Measurements from ENCODE around the gene KIR3DL1. TPM values are rescaled to one million over a fixed set of nuclear protein-coding genes. Genes with fewer than 3 reads are reported as not detected.
"Not testable (repeated sequence)": the region's sequence is repeated elsewhere in the genome, so short reads cannot be mapped to it uniquely, and the experiment has no call there.

The KIR3DL1 gene
- not detected in 2 replicates for polyA plus RNA-seq (2012; rRNA removed)
- not detected in 2 replicates for polyA plus RNA-seq (2012; cell fraction: cytosol; rRNA removed)
- polyA plus RNA-seq (2012; cell fraction: nucleus; rRNA removed) = not detected in 2 replicates

- H3K9me2 ChIP-seq; H3K9ac ChIP-seq; H3K27me3 ChIP-seq (ENCODE audit: insufficient read depth); H3K9me3 ChIP-seq; H3K27ac ChIP-seq (ENCODE audit: low read depth in 2 of 2, low read length in 1 of 2); H3F3A ChIP-seq (replicated peaks; ENCODE audit: insufficient read depth); H2AFZ ChIP-seq (ENCODE audit: low read depth); H3K79me2 ChIP-seq (ENCODE audit: insufficient read depth); CTCF ChIA-PET; POLR2A ChIA-PET; H3K36me3 ChIP-seq (replicated peaks in 1 of 2; ENCODE audit: control insufficient read depth in 1 of 2, insufficient read depth in 2 of 2, low read length in 1 of 2); H3K4me1 ChIP-seq (ENCODE audit: control insufficient read depth in 1 of 2, insufficient read depth in 2 of 2, low read depth in 1 of 2, low read length in 1 of 2); H3K4me2 ChIP-seq; DNase-seq; H4K20me1 ChIP-seq (ENCODE audit: insufficient read depth); H3K4me3 ChIP-seq (ENCODE audit: low read depth in 2 of 2, low read length in 1 of 2): not testable (repeated sequence)
- WGBS (ENCODE audit: low lambda C conversion rate) = 18% methylated on average over 12 of the region's 17 CpGs
Observed at GRCh38 chr19:54816251-54816650, at the start of gene KIR3DL1. Gene KIR3DL1 (plus strand): TSS chr19:54816468.

- H4K20me1 ChIP-seq (ENCODE audit: insufficient read depth); DNase-seq; H3K9ac ChIP-seq; H3K4me1 ChIP-seq (ENCODE audit: control insufficient read depth in 1 of 2, insufficient read depth in 2 of 2, low read depth in 1 of 2, low read length in 1 of 2); H3K79me2 ChIP-seq (ENCODE audit: insufficient read depth); H3K36me3 ChIP-seq (replicated peaks in 1 of 2; ENCODE audit: control insufficient read depth in 1 of 2, insufficient read depth in 2 of 2, low read length in 1 of 2); H3K9me2 ChIP-seq; H2AFZ ChIP-seq (ENCODE audit: low read depth); H3K27ac ChIP-seq (ENCODE audit: low read depth in 2 of 2, low read length in 1 of 2); CTCF ChIA-PET; H3K4me2 ChIP-seq; POLR2A ChIA-PET; H3K4me3 ChIP-seq (ENCODE audit: low read depth in 2 of 2, low read length in 1 of 2); H3F3A ChIP-seq (replicated peaks; ENCODE audit: insufficient read depth); H3K9me3 ChIP-seq; H3K27me3 ChIP-seq (ENCODE audit: insufficient read depth): not testable (repeated sequence)
- 48% methylated on average over 14 of the region's 15 CpGs for WGBS (ENCODE audit: low lambda C conversion rate)
Observed at GRCh38 chr19:54769646-54770045, 46.6 kb upstream of the KIR3DL1 start, which contains the start of gene KIR2DL1. Gene KIR2DL1 (plus strand): TSS chr19:54769793. CDS start chr19:54769851, 58 bp downstream.

- H3K4me3 ChIP-seq (ENCODE audit: low read depth in 2 of 2, low read length in 1 of 2); H3K9me2 ChIP-seq; H3K36me3 ChIP-seq (replicated peaks in 1 of 2; ENCODE audit: control insufficient read depth in 1 of 2, insufficient read depth in 2 of 2, low read length in 1 of 2); H3K79me2 ChIP-seq (ENCODE audit: insufficient read depth); H3K27me3 ChIP-seq (ENCODE audit: insufficient read depth); H3K9me3 ChIP-seq; CTCF ChIA-PET; H3F3A ChIP-seq (replicated peaks; ENCODE audit: insufficient read depth); H3K27ac ChIP-seq (ENCODE audit: low read depth in 2 of 2, low read length in 1 of 2); H2AFZ ChIP-seq (ENCODE audit: low read depth); H3K4me2 ChIP-seq; H3K9ac ChIP-seq; H4K20me1 ChIP-seq (ENCODE audit: insufficient read depth); POLR2A ChIA-PET; DNase-seq; H3K4me1 ChIP-seq (ENCODE audit: control insufficient read depth in 1 of 2, insufficient read depth in 2 of 2, low read depth in 1 of 2, low read length in 1 of 2): not testable (repeated sequence)
- WGBS (ENCODE audit: low lambda C conversion rate) = 4% methylated on average over 3 of the region's 4 CpGs
Observed at GRCh38 chr19:54770511-54770910, 45.8 kb upstream of the KIR3DL1 start.

GRCh38 chr19:54771018-54771960, 45.0 kb upstream of the KIR3DL1 start:
- H3K4me2 ChIP-seq; H4K20me1 ChIP-seq (ENCODE audit: insufficient read depth); POLR2A ChIA-PET; H3K27me3 ChIP-seq (ENCODE audit: insufficient read depth); H3K36me3 ChIP-seq (replicated peaks in 1 of 2; ENCODE audit: control insufficient read depth in 1 of 2, insufficient read depth in 2 of 2, low read length in 1 of 2); H3K9me3 ChIP-seq; H2AFZ ChIP-seq (ENCODE audit: low read depth); H3K27ac ChIP-seq (ENCODE audit: low read depth in 2 of 2, low read length in 1 of 2); DNase-seq; H3K79me2 ChIP-seq (ENCODE audit: insufficient read depth); CTCF ChIA-PET; H3K4me3 ChIP-seq (ENCODE audit: low read depth in 2 of 2, low read length in 1 of 2); H3K9me2 ChIP-seq; H3K9ac ChIP-seq; H3K4me1 ChIP-seq (ENCODE audit: control insufficient read depth in 1 of 2, insufficient read depth in 2 of 2, low read depth in 1 of 2, low read length in 1 of 2); H3F3A ChIP-seq (replicated peaks; ENCODE audit: insufficient read depth): not testable (repeated sequence)
- under 1% methylated on average over 12 of the region's 15 CpGs for WGBS (ENCODE audit: low lambda C conversion rate)

GRCh38 chr19:54772666-54773065, 43.6 kb upstream of the KIR3DL1 start:
- H3K36me3 ChIP-seq (replicated peaks in 1 of 2; ENCODE audit: control insufficient read depth in 1 of 2, insufficient read depth in 2 of 2, low read length in 1 of 2); CTCF ChIA-PET; H3K27me3 ChIP-seq (ENCODE audit: insufficient read depth); H3F3A ChIP-seq (replicated peaks; ENCODE audit: insufficient read depth); POLR2A ChIA-PET; H3K4me3 ChIP-seq (ENCODE audit: low read depth in 2 of 2, low read length in 1 of 2); H4K20me1 ChIP-seq (ENCODE audit: insufficient read depth); DNase-seq; H3K9ac ChIP-seq; H3K27ac ChIP-seq (ENCODE audit: low read depth in 2 of 2, low read length in 1 of 2); H3K79me2 ChIP-seq (ENCODE audit: insufficient read depth); H3K4me2 ChIP-seq; H3K4me1 ChIP-seq (ENCODE audit: control insufficient read depth in 1 of 2, insufficient read depth in 2 of 2, low read depth in 1 of 2, low read length in 1 of 2); H2AFZ ChIP-seq (ENCODE audit: low read depth); H3K9me3 ChIP-seq; H3K9me2 ChIP-seq: not testable (repeated sequence)
- WGBS (ENCODE audit: low lambda C conversion rate) = 5% methylated on average over 2 of the region's 2 CpGs

- H3F3A ChIP-seq (replicated peaks; ENCODE audit: insufficient read depth); H3K9me2 ChIP-seq; H3K9ac ChIP-seq; H3K79me2 ChIP-seq (ENCODE audit: insufficient read depth); DNase-seq; H3K4me1 ChIP-seq (ENCODE audit: control insufficient read depth in 1 of 2, insufficient read depth in 2 of 2, low read depth in 1 of 2, low read length in 1 of 2); H4K20me1 ChIP-seq (ENCODE audit: insufficient read depth); H3K27me3 ChIP-seq (ENCODE audit: insufficient read depth); H3K36me3 ChIP-seq (replicated peaks in 1 of 2; ENCODE audit: control insufficient read depth in 1 of 2, insufficient read depth in 2 of 2, low read length in 1 of 2); H3K27ac ChIP-seq (ENCODE audit: low read depth in 2 of 2, low read length in 1 of 2); H3K9me3 ChIP-seq; H2AFZ ChIP-seq (ENCODE audit: low read depth); H3K4me3 ChIP-seq (ENCODE audit: low read depth in 2 of 2, low read length in 1 of 2); POLR2A ChIA-PET; H3K4me2 ChIP-seq: not testable (repeated sequence)
- CTCF ChIA-PET = interaction anchor here (1.2 kb wide), 1 partner anchor 65 kb away, joined by 3 read pairs; no protein-coding TSS in a partner anchor
- 0% methylated on average over 7 of the region's 12 CpGs for WGBS (ENCODE audit: low lambda C conversion rate)
Observed at GRCh38 chr19:54775095-54775815, 41.0 kb upstream of the KIR3DL1 start.
